ENCODE measurements around the gene RGS5.

GRCh38 chr1:163144418-163144817 is 58.3 kb downstream of the RGS5 start:
- TF ChIP-seq EZH2 (optimal IDR thresholded peaks at IDR 0.05; ENCODE audit: low read depth, low read length): no peak
- TF ChIP-seq, protein P1, sequence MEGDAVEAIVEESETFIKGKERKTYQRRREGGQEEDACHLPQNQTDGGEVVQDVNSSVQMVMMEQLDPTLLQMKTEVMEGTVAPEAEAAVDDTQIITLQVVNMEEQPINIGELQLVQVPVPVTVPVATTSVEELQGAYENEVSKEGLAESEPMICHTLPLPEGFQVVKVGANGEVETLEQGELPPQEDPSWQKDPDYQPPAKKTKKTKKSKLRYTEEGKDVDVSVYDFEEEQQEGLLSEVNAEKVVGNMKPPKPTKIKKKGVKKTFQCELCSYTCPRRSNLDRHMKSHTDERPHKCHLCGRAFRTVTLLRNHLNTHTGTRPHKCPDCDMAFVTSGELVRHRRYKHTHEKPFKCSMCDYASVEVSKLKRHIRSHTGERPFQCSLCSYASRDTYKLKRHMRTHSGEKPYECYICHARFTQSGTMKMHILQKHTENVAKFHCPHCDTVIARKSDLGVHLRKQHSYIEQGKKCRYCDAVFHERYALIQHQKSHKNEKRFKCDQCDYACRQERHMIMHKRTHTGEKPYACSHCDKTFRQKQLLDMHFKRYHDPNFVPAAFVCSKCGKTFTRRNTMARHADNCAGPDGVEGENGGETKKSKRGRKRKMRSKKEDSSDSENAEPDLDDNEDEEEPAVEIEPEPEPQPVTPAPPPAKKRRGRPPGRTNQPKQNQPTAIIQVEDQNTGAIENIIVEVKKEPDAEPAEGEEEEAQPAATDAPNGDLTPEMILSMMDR (IDR thresholded peaks at IDR 0.05; ENCODE audit: low read length): no peak
